ENCODE results near the gene TNS3.

GRCh38 chr7:47281161-47281560 lies 300.8 kb downstream of the TNS3 start:
- TF ChIP-seq GABPA (IDR thresholded peaks at IDR 0.05; ENCODE audit: low read depth) (no peak), CHD2 (IDR thresholded peaks at IDR 0.05; ENCODE audit: low read length, partially characterized antibody) (no peak)

Data from SK-N-SH (cell line).